Measurements from ENCODE around the gene CYP4F3. TPM values are rescaled to one million over a fixed set of nuclear protein-coding genes. Genes with fewer than 3 reads are reported as not detected.
"Not testable (repeated sequence)": the region's sequence is repeated elsewhere in the genome, so short reads cannot be mapped to it uniquely, and the experiment has no call there.

The CYP4F3 gene
- 0.08 and 0.17 TPM in 2 replicates for total RNA-seq (2014; rRNA removed; shearing (Covaris generic))

- peak; percentile 94 for DNase-seq (ENCODE audit: low spot score)
These were observed at the start of gene CYP4F3 for GRCh38 chr19:15640294-15640903. Gene CYP4F3 (plus strand): TSS chr19:15640897. CDS start chr19:15641416, 519 bp downstream.

GRCh38 chr19:15591796-15592195, 48.9 kb upstream of the CYP4F3 start:
- no peak for DNase-seq (ENCODE audit: low spot score)

GRCh38 chr19:15592506-15592905, 48.2 kb upstream of the CYP4F3 start:
- DNase-seq (ENCODE audit: low spot score) = not testable (repeated sequence)

- not testable (repeated sequence) for DNase-seq (ENCODE audit: low spot score)
These were observed 46.9 kb upstream of the CYP4F3 start for GRCh38 chr19:15593766-15594165.

GRCh38 chr19:15595069-15595468, 45.6 kb upstream of the CYP4F3 start:
- no peak for DNase-seq (ENCODE audit: low spot score)

GRCh38 chr19:15607978-15608925, 32.4 kb upstream of the CYP4F3 start:
- DNase-seq (ENCODE audit: low spot score) = not testable (repeated sequence)

- DNase-seq (ENCODE audit: low spot score) = no peak
These were observed 31.4 kb upstream of the CYP4F3 start for GRCh38 chr19:15609261-15609660.

GRCh38 chr19:15612342-15612741, 28.4 kb upstream of the CYP4F3 start:
- DNase-seq (ENCODE audit: low spot score) = no peak

- no peak for DNase-seq (ENCODE audit: low spot score)
These were observed 27.4 kb upstream of the CYP4F3 start for GRCh38 chr19:15613338-15613737.

- no peak for DNase-seq (ENCODE audit: low spot score)
These were observed 26.0 kb upstream of the CYP4F3 start, which contains the start of gene CYP4F8 for GRCh38 chr19:15614507-15615379. Gene CYP4F8 (plus strand): TSS chr19:15615218. CDS start chr19:15615617, 399 bp downstream.

- no peak for DNase-seq (ENCODE audit: low spot score)
These were observed 25.2 kb upstream of the CYP4F3 start for GRCh38 chr19:15615526-15615925.

GRCh38 chr19:15616183-15616582, 24.5 kb upstream of the CYP4F3 start:
- DNase-seq (ENCODE audit: low spot score) = no peak

- no peak for DNase-seq (ENCODE audit: low spot score)
These were observed 23.9 kb upstream of the CYP4F3 start for GRCh38 chr19:15616627-15617270.

- DNase-seq (ENCODE audit: low spot score) = no peak
These were observed 22.4 kb upstream of the CYP4F3 start for GRCh38 chr19:15618321-15618720.

GRCh38 chr19:15621801-15622200, 18.9 kb upstream of the CYP4F3 start:
- DNase-seq (ENCODE audit: low spot score) = no peak

- no peak for DNase-seq (ENCODE audit: low spot score)
These were observed 17.7 kb upstream of the CYP4F3 start for GRCh38 chr19:15622991-15623390.

GRCh38 chr19:15623711-15624318, 16.9 kb upstream of the CYP4F3 start:
- DNase-seq (ENCODE audit: low spot score) = no peak

- no peak for DNase-seq (ENCODE audit: low spot score)
These were observed 12.3 kb upstream of the CYP4F3 start for GRCh38 chr19:15628236-15629002.

- DNase-seq (ENCODE audit: low spot score) = peak; percentile 56
These were observed 11.5 kb upstream of the CYP4F3 start for GRCh38 chr19:15629003-15629880.
